GM19328 (cell line): ENCODE measurements around the gene DDIT3.

Experiments
- ATAC-seq: cut with Tn5 transposase; IDR thresholded peaks from one replicate; pipeline ENCODE4 v1.9.1; 2021; ENCODE audit warnings: mild to moderate bottlenecking, moderate library complexity; ENCODE audit not compliant: unreplicated experiment

The DDIT3 gene

GRCh38 chr12:57487597-57488401 is 32.5 kb downstream of the DDIT3 start, which contains the start of gene MARS1:
MARS1 (plus strand) TSS chr12:57488068; CDS start chr12:57488091, 23 bp downstream.
- peak; percentile 98 for ATAC-seq

GRCh38 chr12:57487055-57487596 is 33.2 kb downstream of the DDIT3 start:
- ATAC-seq: no peak

GRCh38 chr12:57485695-57486094 is 34.6 kb downstream of the DDIT3 start:
- ATAC-seq: no peak

GRCh38 chr12:57483466-57483865 is 36.8 kb downstream of the DDIT3 start:
- no peak for ATAC-seq

GRCh38 chr12:57481671-57482070 is 38.6 kb downstream of the DDIT3 start:
- no peak for ATAC-seq

- ATAC-seq: no peak
These were observed 40.8 kb downstream of the DDIT3 start, which contains the start of gene ARHGAP9 for GRCh38 chr12:57479376-57480115. ARHGAP9 (minus strand) TSS chr12:57479866; CDS start chr12:57479406, 460 bp downstream.

- no peak for ATAC-seq
These were observed 41.3 kb downstream of the DDIT3 start for GRCh38 chr12:57479043-57479375.

GRCh38 chr12:57477710-57478681 is 42.3 kb downstream of the DDIT3 start:
- ATAC-seq: no peak

- ATAC-seq: no peak
These were observed 43.2 kb downstream of the DDIT3 start for GRCh38 chr12:57476993-57477709.

GRCh38 chr12:57476162-57476992 is 43.9 kb downstream of the DDIT3 start:
- ATAC-seq: peak; percentile 27

- ATAC-seq: no peak
These were observed 44.8 kb downstream of the DDIT3 start for GRCh38 chr12:57475271-57476161.

- no peak for ATAC-seq
These were observed 45.5 kb downstream of the DDIT3 start for GRCh38 chr12:57474862-57475261.

- no peak for ATAC-seq
These were observed 45.9 kb downstream of the DDIT3 start for GRCh38 chr12:57474430-57474829.

- ATAC-seq: no peak
These were observed 46.4 kb downstream of the DDIT3 start for GRCh38 chr12:57473886-57474285.

GRCh38 chr12:57473392-57473791 is 46.9 kb downstream of the DDIT3 start:
- no peak for ATAC-seq

GRCh38 chr12:57472391-57472790 is 47.9 kb downstream of the DDIT3 start:
- ATAC-seq: no peak

- no peak for ATAC-seq
These were observed 48.7 kb downstream of the DDIT3 start for GRCh38 chr12:57471661-57472060.
